Endodermal cell (in vitro differentiated cells): ENCODE measurements around the gene CTIF. TPM values are rescaled to one million over a fixed set of nuclear protein-coding genes. Genes with fewer than 3 reads are reported as not detected.

ENCODE experiments used
- DNase-seq: peaks from one replicate; pipeline ENCODE4 v3.0.0-alpha.2; 2017
- H3K27ac ChIP-seq: 2 replicates; pipeline ENCODE4 v1.5.1; 2013; ENCODE audit warnings: mild to moderate bottlenecking, low read depth, low read length, moderate library complexity
- H3K27me3 ChIP-seq: 2 replicates; pipeline ENCODE4 v1.6.1; 2013; ENCODE audit warnings: mild to moderate bottlenecking, low read length, moderate library complexity; ENCODE audit not compliant: insufficient read depth, control insufficient read depth, poor library complexity, severe bottlenecking
- H3K36me3 ChIP-seq: 2 replicates; pipeline ENCODE4 v1.7.0; 2013; ENCODE audit warnings: mild to moderate bottlenecking, low read length, moderate library complexity; ENCODE audit not compliant: control insufficient read depth, insufficient read depth
- H3K4me1 ChIP-seq: one replicate; pipeline ENCODE4 v1.7.0; 2013; ENCODE audit warnings: low read length; ENCODE audit not compliant: control insufficient read depth, insufficient read depth
- H3K4me3 ChIP-seq: 2 replicates; pipeline ENCODE4 v1.5.1; 2013; ENCODE audit warnings: mild to moderate bottlenecking, low read length, moderate library complexity
- H3K9ac ChIP-seq: 2 replicates; pipeline ENCODE4 v1.6.1; 2013; ENCODE audit warnings: mild to moderate bottlenecking, low read length, moderate library complexity; ENCODE audit not compliant: poor library complexity, severe bottlenecking; ENCODE audit errors: extremely low read depth
- H3K9me3 ChIP-seq: 2 replicates; pipeline ENCODE4 v1.6.1; 2013; ENCODE audit warnings: mild to moderate bottlenecking, low read length, moderate library complexity; ENCODE audit not compliant: control insufficient read depth
- H3K27ac Mint-ChIP-seq: 2 replicates; pipeline ENCODE4 v1.8.0; 2020; ENCODE audit warnings: mixed read lengths
- H3K27me3 Mint-ChIP-seq: 2 replicates; pipeline ENCODE4 v1.8.0; 2021; ENCODE audit warnings: mild to moderate bottlenecking, mixed read lengths; ENCODE audit not compliant: insufficient read depth
- H3K36me3 Mint-ChIP-seq: 2 replicates; pipeline ENCODE4 v1.8.0; 2020; ENCODE audit warnings: low read depth, mixed read lengths
- H3K4me1 Mint-ChIP-seq: 2 replicates; pipeline ENCODE4 v1.8.0; 2020; ENCODE audit warnings: mixed read lengths
- H3K4me3 Mint-ChIP-seq: 2 replicates; pipeline ENCODE4 v1.8.0; 2020; ENCODE audit warnings: mild to moderate bottlenecking, moderate library complexity, mixed read lengths
- H3K9me3 Mint-ChIP-seq: 2 replicates; pipeline ENCODE4 v1.8.0; 2020; ENCODE audit warnings: mild to moderate bottlenecking, mixed read lengths
- WGBS, 2 experiments: methylation state at CpG; one replicate each; pipeline versions ENCODE4 v1.1.5 to v1.1.7; 2013; ENCODE audit warnings: missing lambda C conversion rate in 2 of 2, mixed read lengths in 1 of 2; ENCODE audit not compliant: insufficient coverage in 1 of 2, insufficient read length in 1 of 2; 5-methylcytosine and 5-hydroxymethylcytosine counted together
- total RNA-seq, 2 donors: library from RNA; stranded (reverse); fragmentation: NEBNext Ultra II Directional in 1 of 2; extraction: Animal tissue kit (Norgen Biotek cat#: 25700) in 1 of 2; gene quantifications; 2 replicates in 1 of 2; 3 replicates in 1 of 2; pipeline ENCODE4 v1.2.1, GENCODE V29; 2021
- TF ChIP-seq, protein P1 (sequence below): fragments of 200-600 bp; sonication (generic); conservative IDR thresholded peaks from 2 replicates; pipeline ENCODE4 v1.5.0; 2021; ENCODE audit warnings: antibody characterized with exemption, mild to moderate bottlenecking

Gene CTIF
- total RNA-seq, 2 donors from 2014 or later: 33.8 to 41.6 TPM

DNA sequence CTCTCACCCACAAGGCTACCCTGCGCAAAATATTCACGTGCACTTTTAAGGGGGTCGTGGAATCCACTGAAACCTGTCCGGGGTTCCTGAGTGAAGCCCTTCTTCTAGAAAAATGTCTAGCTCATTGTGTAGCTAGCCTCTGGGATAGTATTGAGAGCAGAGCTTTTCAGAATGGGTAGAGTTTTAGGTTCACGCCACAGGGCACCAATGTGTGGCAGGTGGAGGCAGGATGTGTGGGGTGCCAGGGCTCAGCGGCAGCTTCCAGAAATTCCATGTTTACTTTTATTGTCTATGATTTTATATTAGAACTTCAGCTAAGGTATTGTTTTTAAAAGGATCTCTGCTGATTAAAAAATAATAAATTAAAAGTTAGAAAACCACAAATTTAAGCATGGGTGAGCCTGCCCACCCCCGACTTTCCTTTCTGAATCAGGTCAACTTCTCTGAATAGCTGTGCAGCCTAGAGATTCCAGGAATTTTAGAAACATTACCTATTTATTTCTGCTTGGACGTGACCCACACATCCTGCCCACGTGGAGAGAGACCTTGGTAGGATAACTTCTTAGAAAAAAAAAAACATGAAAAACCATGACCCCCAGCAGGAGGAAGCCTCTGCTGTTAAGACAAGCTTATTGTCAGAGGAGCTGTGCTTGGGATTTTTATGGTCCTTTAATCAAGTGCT lies 163.7 kb downstream of the CTIF start:
- TF ChIP-seq, protein P1, sequence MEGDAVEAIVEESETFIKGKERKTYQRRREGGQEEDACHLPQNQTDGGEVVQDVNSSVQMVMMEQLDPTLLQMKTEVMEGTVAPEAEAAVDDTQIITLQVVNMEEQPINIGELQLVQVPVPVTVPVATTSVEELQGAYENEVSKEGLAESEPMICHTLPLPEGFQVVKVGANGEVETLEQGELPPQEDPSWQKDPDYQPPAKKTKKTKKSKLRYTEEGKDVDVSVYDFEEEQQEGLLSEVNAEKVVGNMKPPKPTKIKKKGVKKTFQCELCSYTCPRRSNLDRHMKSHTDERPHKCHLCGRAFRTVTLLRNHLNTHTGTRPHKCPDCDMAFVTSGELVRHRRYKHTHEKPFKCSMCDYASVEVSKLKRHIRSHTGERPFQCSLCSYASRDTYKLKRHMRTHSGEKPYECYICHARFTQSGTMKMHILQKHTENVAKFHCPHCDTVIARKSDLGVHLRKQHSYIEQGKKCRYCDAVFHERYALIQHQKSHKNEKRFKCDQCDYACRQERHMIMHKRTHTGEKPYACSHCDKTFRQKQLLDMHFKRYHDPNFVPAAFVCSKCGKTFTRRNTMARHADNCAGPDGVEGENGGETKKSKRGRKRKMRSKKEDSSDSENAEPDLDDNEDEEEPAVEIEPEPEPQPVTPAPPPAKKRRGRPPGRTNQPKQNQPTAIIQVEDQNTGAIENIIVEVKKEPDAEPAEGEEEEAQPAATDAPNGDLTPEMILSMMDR: no peak
- H3K9me3 ChIP-seq: no peaks in the 10 kb centered on the region
- H3K4me1 ChIP-seq: no peaks in the 10 kb centered on the region
- H3K36me3 Mint-ChIP-seq: no peaks in the 10 kb centered on the region
- no peak overlapping the region for H3K9ac ChIP-seq
- H3K9me3 Mint-ChIP-seq: no peaks in the 10 kb centered on the region
- no peaks in the 10 kb centered on the region for H3K4me1 Mint-ChIP-seq
- H3K27me3 Mint-ChIP-seq: no peaks in the 10 kb centered on the region
- no peak overlapping the region for H3K27ac Mint-ChIP-seq
- H3K4me3 Mint-ChIP-seq: no peak overlapping the region
- no peak overlapping the region for H3K27ac ChIP-seq
- no peaks in the 10 kb centered on the region for H3K27me3 ChIP-seq
- 88 to 96% methylated on average over 6 to 9 of the region's 9 CpGs for WGBS, 2 experiments
- H3K4me3 ChIP-seq: no peak overlapping the region
- DNase-seq: no peak
- no peaks in the 10 kb centered on the region for H3K36me3 ChIP-seq

DNA sequence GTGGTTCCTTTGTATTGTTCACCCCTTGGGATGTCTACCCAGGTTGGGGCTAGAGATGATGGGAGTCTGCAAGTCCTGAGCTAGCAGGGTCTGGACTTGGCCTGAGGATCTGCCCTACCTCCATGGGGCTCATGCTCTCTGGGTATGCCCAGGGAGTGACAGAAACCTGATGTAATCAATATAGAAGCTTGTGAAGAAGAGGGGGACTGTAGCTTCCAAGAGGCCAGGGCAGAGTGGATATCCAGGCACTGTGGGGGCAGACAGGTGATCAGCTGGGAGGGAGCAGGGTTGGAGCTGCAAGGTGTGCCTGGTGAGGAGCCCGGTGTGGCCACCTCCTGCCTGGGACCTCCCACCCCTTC lies 164.2 kb downstream of the CTIF start:
- Histone ChIP-seq H3K4me3 (no peak overlapping the region), H3K27me3 (no peaks in the 10 kb centered on the region), H3K9ac (no peak overlapping the region), H3K36me3 (no peaks in the 10 kb centered on the region), H3K27ac (no peak overlapping the region), H3K9me3 (no peaks in the 10 kb centered on the region), H3K4me1 (no peaks in the 10 kb centered on the region)
- Mint-ChIP-seq H3K36me3 (no peaks in the 10 kb centered on the region), H3K4me3 (no peak overlapping the region), H3K27me3 (no peaks in the 10 kb centered on the region), H3K4me1 (no peaks in the 10 kb centered on the region), H3K27ac (no peak overlapping the region), H3K9me3 (no peaks in the 10 kb centered on the region)
- WGBS, 2 experiments: 82% methylated on average over 1 of the region's 1 CpG; no CpG with 5 or more reads in 1 of the 2 experiments
- TF ChIP-seq, protein P1: no peak
- no peak for DNase-seq

DNA sequence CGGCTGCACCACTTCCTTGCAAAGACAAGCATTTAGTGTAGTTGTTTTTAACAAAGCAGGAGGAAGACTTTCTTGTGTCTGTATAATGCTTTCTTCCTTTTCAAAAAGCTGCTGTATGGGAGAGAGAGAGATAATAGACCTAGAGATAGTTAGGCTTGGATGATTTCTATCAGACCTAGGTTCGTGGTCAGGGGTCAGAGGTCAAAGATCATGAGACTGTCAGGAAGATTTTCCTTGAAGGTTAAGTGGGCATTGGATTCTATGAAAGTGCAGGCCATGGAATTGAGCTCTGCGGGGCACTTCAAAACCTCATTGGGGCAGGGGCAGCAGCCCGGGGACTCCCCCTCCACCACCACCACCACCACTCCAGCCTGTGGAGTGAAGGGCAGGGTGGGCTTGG lies 164.6 kb downstream of the CTIF start:
- Mint-ChIP-seq H3K9me3 (no peaks in the 10 kb centered on the region), H3K4me1 (no peaks in the 10 kb centered on the region), H3K27me3 (no peaks in the 10 kb centered on the region), H3K27ac (no peak overlapping the region), H3K4me3 (no peak overlapping the region), H3K36me3 (no peaks in the 10 kb centered on the region)
- DNase-seq: no peak
- Histone ChIP-seq H3K27ac (no peak overlapping the region), H3K36me3 (no peaks in the 10 kb centered on the region), H3K4me1 (no peaks in the 10 kb centered on the region), H3K27me3 (no peaks in the 10 kb centered on the region), H3K9me3 (no peaks in the 10 kb centered on the region), H3K4me3 (no peak overlapping the region), H3K9ac (no peak overlapping the region)
- TF ChIP-seq, protein P1: no peak
- WGBS, 2 experiments: 83 to 92% methylated on average over 1 to 3 of the region's 4 CpGs
